SH-SY5Y (cell line): ENCODE data around the gene ZNF420.

ENCODE experiments used
- GATA2 ChIP-seq: IDR thresholded peaks from 2 replicates; pipeline ENCODE4 v1.6.1; 2011; ENCODE audit warnings: mild to moderate bottlenecking, low read depth, low read length
- GATA3 ChIP-seq: IDR thresholded peaks from 2 replicates; pipeline ENCODE4 v1.6.1; 2011; ENCODE audit warnings: low read depth, mild to moderate bottlenecking, low read length, moderate library complexity

DNA sequence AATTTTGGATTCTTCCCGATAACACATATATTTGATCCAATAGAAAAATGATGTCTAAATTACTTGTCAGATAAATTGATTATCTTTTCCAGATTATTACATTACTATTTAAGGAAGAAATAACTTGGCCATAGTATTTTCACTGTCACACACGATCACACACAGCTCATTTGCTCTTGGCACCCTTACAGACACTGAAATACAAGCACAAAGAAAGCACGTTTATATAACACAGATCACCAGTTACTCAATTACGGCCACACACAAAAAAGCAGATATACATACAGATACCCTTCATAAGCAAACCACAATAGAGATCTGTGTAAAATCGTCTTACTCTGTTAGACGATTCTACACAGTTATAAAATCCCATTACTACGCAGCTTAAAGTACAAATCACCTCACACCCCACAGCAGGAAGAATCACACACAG is 716 bp upstream of the ZNF420 start:
- TF ChIP-seq GATA2 (no peak), GATA3 (no peak)
